IPS-NIHi7 (cell line): Measurements from ENCODE around the gene AARS2.
"Not testable (repeated sequence)": the region's sequence is repeated elsewhere in the genome, so short reads cannot be mapped to it uniquely, and the experiment has no call there.

Experiments used
- DNase-seq: peaks from one replicate; pipeline ENCODE4 v3.0.0; 2012; ENCODE audit warnings: mixed read lengths; ENCODE audit errors: extremely low spot score

AARS2 gene

GRCh38 chr6:44312901-44313788 lies at the start of gene AARS2:
Gene AARS2, minus strand, starts transcription at chr6:44313347. Its CDS starts 24 bp downstream, at chr6:44313323.
- peak; percentile 92 for DNase-seq

GRCh38 chr6:44361947-44362346 lies 48.8 kb upstream of the AARS2 start:
- DNase-seq: no peak

- DNase-seq: no peak
Observed at GRCh38 chr6:44359973-44360372, 46.8 kb upstream of the AARS2 start.

GRCh38 chr6:44356487-44356886 lies 43.3 kb upstream of the AARS2 start:
- no peak for DNase-seq

- DNase-seq: no peak
Observed at GRCh38 chr6:44355640-44356039, 42.5 kb upstream of the AARS2 start.

- DNase-seq: no peak
Observed at GRCh38 chr6:44353336-44353735, 40.2 kb upstream of the AARS2 start.

- no peak for DNase-seq
Observed at GRCh38 chr6:44352259-44352658, 39.1 kb upstream of the AARS2 start.

- DNase-seq: not testable (repeated sequence)
Observed at GRCh38 chr6:44350650-44350994, 37.5 kb upstream of the AARS2 start.

- no peak for DNase-seq
Observed at GRCh38 chr6:44349904-44350649, 36.9 kb upstream of the AARS2 start.

GRCh38 chr6:44346818-44347217 lies 33.7 kb upstream of the AARS2 start:
- DNase-seq: not testable (repeated sequence)

GRCh38 chr6:44342489-44342888 lies 29.3 kb upstream of the AARS2 start, which contains the start of gene SPATS1:
Gene SPATS1, plus strand, starts transcription at chr6:44342650. Its CDS starts 446 bp downstream, at chr6:44343096.
- peak; percentile 34 for DNase-seq

- DNase-seq: no peak
Observed at GRCh38 chr6:44342052-44342451, 28.9 kb upstream of the AARS2 start.

- DNase-seq: no peak
Observed at GRCh38 chr6:44341095-44341890, 28.1 kb upstream of the AARS2 start.

- no peak for DNase-seq
Observed at GRCh38 chr6:44339763-44340625, 26.8 kb upstream of the AARS2 start.

GRCh38 chr6:44339301-44339700 lies 26.2 kb upstream of the AARS2 start:
- no peak for DNase-seq

- DNase-seq: peak; percentile 82
Observed at GRCh38 chr6:44338228-44339122, 25.3 kb upstream of the AARS2 start.

- no peak for DNase-seq
Observed at GRCh38 chr6:44335631-44336030, 22.5 kb upstream of the AARS2 start.

- no peak for DNase-seq
Observed at GRCh38 chr6:44333942-44334341, 20.8 kb upstream of the AARS2 start.

- DNase-seq: no peak
Observed at GRCh38 chr6:44333273-44333919, 20.2 kb upstream of the AARS2 start.
